GM19043 (cell line): ENCODE measurements around the gene NKX3-2.

Experiments
- ATAC-seq: cut with Tn5 transposase; IDR thresholded peaks from one replicate; pipeline ENCODE4 v1.9.1; 2021; ENCODE audit warnings: low read depth; ENCODE audit not compliant: unreplicated experiment

NKX3-2 gene

DNA sequence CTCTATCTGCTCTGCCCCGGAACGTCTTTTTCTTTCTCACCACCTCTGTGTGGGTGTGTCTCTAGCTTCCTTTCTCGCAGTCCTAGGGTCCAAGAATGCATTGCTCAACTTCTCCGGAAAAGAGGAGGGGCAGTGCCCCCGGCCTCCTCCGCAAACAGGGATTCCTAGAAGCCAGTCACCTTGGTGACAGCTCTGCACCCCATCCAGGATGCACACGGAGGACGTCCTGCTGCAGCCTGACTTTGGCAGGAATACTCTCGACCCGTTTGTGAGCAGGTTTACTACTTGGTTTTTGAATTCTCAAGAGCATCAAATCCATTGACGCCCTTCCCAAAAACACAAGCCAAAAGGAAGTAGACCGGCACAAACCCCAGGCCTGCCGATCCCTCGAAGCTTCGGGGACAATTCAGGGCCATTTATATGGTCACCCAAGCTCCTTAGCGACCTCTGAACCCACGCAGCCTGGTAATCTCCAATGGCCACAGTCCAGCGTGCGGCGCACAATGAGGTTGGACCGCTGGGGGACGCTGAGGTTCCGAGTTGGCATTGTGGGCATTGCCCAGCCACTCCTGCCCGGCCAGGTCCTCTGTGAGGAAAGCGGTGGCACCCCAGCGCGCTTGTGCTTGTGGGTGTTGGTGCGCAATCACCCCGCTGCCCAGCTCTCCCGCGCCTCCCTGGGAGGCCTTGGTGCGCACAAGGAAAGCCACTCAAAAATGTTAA is 9.8 kb downstream of the NKX3-2 start:
- ATAC-seq, result no peak

DNA sequence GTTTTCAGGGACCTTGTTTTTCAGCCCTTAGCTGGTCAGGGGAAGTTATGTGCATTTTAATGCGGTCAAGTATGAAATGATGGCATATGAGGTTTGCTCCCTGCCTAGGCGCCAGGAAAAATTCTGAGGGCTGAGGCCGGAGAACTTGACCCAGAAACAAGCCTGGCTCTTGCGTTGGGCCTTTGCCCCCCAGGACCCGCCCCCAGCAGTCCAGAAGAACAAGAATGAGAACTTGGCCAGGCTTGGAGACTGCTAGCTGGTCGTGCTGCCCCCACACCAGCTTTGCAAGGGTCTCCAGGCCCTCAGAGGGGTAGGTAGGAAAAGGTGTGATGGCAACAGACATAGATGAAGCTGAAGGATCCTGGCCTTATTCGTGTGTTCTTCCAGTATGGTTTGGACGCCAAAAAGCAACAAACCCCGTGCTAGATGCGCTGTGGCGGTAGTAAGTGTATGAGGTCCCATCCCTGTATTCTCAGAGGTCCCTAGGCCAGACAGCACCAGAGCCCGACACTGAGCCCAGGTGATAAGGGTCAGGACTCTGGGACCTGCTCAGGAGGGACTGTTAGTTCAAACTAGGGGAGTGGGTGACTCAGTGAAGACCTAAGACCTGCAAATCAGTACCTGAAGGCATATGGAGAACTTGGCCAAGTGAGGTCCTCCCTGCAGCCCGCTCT is 10.5 kb downstream of the NKX3-2 start:
- ATAC-seq, result no peak

DNA sequence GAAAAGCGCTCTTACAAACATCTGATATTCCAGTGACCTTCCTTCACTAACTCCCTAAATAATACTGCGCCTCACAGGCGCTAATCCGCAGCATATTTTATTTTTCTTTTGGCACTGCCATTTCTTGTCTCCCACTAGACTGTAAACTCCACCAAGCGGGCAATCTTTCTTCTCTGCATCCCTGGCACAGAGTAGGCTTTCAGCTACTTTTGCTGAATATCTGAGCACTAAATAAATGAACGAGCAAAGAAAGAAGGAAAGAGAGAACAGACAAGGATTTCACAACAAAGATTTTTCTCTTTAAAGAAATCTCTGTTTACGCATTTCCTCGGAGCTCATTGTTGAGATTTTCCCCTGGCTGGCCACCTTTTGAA is 12.7 kb downstream of the NKX3-2 start:
- ATAC-seq, result no peak

DNA sequence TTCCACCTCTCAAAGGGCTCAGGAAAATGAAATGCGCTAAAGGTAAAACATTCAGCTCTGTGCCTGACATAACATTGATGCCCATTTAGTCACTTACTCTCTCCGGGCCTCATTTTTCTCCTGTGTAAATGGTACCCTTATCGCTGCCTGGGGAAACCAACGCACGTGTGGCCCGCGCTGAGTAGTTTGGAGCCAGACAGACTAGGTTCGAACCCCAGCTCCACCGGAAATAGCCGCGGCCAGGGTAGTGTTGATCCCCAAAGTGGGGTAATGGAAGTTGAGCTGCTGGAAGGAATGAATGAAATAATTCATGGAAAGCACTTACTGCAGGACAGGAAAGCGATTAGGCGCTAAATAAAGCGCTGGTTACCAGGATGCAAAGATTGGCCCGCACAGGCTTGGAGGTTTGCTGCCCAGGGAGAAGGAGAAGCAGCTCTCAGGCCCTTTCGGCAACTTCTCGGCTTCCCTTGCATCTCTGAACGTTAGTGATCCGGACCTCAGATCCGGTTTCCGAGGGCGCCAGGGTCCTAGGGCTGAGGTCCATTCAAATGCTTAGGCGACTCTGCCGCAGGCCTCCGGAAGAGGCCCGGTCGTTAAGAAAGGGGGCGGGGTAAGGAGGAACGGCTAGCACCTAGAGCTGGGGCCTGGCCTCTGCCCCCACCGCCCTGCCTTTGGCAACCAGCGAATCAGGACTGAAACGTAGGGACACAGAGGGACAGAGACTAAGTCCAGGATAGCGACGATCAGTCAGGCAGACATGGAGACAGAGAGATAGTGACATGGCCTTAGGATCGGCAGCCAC is 13.3 kb downstream of the NKX3-2 start:
- no peak for ATAC-seq

DNA sequence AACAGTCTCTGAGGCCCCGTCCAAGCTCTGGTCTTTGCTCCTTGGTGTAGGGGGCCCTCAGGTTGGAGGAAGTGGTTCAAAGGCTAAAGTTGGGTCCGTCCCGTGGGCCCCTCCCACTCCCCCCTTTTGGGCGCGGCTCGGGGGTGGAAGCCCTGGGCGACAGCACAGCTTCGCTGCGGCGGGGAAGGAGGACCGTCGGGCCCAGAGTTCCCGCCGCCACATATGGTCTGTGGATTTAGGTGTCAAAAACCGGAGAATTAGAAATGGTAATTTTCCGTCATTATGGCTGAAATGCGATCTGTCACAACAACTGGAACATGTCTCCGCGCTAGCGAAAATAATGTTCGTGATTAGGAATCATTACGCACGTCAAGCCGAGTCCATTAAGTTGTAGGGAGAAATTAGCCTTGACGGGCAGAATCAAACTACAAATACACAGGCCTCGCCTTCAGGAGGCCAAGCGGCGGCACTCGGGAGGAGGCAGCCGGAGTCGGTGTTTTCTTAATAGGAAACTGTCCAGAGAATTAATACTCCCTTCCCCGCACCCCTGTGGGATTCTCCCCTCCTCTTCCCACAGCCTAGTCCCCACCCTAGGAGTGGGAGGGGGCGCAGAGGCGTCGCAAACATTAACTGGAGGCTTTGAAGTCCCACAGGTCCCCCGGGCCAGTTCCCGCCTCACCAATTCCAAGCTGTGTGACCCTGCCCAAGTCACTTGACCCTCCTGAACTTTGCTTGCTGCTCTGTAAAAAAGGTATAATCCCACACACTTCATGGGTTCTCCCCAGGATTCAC is 15.0 kb downstream of the NKX3-2 start:
- no peak for ATAC-seq

DNA sequence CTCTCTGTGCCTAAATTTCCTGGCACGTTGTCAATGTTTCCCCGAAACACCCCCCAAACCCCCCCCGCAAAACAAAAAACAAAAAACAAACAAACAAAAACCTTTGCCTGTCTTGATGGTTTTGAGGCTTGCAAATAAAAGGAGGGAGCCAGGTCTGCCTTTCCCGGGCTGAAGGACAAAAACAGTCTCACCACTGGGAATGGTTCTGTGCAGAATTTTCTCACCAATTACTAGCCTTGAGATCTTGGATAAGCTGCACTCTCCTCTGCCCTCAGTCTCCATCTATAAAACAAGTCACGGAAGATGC is 15.5 kb downstream of the NKX3-2 start:
- ATAC-seq, result no peak

DNA sequence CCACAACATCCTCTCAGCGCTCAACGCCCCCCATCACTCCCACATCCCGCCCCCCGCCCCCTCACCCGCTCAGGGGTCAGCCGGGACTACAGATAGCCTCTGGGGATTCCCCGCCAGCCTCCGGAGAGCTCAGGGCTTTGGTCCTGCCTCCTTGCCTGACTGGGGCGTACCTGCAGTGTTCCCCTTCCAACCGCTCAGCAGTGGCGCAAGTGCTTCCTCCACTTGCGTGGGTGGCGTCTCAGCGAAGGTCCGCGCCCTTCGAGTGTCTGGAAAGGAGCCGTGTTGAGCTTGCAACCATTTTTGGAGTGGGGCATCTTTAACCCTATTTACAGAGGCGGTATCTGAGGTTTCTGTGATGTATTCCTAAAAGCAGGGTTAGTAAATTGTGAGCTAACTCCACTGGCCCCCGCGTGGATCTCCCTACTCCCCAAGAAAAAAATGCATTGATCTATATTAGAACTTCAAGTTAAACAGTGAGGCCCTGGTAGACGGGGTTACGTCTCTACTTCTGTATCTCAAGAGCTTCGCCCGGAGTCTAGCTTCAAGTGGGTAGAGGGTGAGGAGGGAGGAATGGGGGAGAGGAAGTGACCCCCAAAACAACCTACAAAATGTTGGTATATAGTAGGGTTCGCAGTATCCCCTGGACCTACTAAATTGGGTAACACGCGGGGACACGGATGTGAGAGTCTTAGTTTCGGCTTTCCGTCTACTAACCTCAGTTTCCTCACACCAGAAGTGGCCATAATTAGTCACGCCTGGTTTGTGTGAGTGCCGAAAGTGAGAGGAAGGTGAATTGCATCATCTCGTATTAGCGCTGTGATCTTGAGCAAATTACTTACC is 16.1 kb downstream of the NKX3-2 start:
- ATAC-seq, result peak; percentile 59

DNA sequence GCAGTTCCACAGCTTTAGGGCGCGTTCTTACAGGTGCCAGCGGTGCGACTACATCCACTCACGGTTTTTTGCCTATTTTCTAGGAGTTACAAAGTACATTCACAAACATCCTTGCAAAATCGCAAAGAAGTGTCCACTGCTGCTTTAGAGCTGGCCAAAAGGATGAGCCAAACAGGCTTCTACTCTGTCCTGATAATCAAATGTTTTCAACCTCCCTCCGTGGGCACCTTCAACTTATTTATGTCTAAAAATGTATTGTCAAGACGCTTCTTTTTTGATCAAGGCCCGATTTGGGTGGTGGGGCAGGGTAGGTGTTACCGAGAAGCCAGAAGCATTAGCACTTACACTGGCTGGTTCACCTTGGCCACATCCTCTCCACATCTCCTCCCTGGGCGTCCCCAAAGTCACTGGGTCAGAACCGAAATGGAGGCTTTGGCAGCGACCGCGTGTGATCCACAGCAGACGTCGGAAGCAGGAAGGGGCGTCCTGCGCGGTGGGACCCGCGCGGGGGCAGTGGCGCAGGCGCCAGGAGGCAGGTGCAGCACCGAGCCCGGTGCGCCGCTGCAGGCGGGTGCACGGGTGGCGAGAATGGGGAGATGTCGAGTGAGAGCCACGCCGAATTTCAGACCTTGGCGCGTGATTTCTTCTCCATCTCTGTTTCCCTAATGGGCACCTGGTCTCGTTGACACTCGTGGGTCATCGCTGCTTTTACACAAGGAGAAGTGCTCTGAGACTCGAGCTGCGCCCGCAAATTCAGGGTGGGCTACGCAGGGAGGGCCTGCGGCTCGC is 16.9 kb downstream of the NKX3-2 start:
- ATAC-seq, result no peak

DNA sequence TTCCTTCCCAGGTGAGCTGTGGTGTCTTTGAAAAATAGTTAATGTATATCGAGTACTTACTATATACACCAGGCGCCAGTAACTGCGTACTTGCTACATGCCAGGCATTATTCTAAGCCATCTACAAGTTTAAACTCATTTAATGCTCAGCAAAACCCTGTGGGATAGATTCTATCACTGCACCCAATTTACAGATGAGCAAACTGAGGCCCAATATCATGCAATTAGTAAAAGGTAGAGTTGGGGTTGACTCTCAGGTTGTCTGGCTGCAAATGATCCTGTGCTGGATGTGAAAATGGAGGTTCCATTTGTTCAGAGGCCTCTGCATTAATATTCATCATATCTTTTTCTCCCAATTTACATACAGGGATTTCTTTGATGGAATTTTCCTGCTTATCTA is 17.6 kb downstream of the NKX3-2 start:
- ATAC-seq, result no peak

DNA sequence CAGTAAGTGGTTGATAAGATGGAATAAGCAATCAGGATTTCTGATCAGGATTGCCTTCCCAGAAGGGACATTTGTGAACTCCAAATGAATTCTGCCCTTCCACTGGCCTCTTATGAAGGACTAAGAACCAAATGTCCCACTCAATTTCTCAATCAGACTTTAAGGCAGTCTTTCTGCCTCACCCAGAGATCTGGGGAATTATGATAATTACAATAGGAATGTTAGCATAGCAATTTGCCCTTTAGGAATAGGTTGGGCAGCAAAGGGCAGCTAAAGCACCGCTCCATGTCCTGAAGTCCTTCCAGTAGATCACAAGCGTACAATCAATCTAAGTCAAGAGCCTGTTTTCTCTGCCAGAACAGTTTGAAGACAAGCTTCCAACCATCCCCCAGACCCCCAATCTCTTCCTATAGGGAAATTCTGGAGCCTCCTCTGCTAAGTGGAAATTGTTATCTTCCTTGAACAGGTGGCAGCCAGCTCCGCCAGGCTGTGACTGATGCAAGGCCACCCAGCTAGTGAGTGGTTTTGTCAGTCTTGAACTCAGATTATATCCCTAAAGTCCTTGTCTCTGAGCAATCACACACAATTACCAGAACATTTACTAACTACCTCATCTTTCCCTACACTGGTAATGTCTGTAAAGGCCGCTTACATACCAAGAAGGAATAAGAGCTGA is 18.6 kb downstream of the NKX3-2 start:
- no peak for ATAC-seq

DNA sequence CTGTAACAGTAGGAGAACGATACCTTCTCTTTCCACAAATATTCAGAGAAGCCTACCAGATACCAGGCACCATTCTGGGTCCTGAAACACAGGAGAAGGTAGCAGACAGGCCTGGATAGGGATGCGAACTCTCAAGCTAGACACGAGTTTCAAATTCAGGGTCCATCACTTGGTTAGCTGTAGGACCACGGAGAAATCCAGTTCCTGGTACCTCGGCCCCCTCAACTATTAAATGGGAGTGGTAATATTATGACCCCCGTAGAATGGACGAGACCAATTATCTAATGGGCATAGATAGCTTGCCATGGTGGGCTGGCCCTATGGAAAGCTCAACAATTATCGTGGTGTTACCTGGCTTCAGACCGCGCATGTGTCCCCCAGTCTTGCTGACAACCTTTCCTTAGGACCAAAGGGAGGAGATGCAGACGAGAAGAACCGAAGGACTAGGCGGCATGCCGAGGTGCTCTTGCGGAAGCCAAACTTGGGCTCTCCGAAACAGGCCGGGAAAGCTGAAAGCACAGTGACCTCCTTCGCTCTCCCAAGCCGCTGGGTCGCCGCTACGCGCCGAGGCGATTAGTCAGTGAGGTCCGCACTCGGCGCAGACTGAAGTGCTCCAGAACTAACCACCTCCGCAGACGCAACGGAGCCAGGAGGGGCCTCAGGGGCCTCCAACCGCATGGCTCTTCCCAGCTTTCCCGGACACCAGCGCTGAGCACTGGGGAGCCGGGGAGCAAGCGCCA is 19.6 kb downstream of the NKX3-2 start:
- no peak for ATAC-seq

DNA sequence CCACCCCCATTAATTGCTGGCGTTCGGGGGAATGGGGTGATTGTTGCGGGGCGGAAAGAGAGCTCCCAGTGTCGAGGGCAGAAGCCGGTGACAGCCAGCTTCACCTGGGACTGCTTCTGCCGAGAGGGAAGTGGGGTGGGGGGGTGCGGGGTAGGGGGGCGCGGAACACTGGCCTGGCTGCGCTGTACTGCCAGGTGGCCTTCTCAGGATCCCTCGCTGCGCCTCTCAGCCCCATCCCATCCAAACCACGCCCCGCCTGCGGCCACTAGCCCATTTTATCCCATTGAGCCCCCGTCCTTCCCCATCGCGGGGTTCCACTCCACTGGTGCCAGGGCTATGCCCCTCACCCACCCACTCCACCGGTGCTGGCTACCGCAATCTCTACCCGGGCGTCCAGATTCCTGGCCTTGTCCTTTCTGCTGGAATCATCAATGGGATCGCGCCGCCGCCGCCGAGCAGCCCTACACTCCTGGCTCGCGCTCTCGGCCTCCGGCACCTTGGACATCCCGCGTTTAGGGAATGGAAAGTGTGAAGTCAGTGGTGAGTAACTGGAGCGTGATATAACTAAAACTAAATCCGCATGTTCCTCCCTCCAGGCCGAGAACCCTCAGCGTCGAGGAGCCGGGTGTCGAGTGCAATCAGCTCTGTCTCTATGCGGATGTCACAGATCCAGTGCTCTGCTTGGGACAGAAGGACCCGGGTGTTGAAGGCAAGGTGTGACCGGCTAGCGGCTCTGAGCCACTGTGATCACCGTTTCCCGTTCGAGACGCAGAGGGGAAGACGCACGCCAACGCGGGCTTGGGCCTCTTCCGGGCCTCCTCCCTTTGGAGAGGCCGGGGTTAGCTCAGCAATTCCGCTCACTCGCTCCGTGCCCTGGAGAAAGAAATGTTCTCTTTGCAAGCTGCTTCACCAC is 20.5 kb downstream of the NKX3-2 start:
- ATAC-seq, result no peak

DNA sequence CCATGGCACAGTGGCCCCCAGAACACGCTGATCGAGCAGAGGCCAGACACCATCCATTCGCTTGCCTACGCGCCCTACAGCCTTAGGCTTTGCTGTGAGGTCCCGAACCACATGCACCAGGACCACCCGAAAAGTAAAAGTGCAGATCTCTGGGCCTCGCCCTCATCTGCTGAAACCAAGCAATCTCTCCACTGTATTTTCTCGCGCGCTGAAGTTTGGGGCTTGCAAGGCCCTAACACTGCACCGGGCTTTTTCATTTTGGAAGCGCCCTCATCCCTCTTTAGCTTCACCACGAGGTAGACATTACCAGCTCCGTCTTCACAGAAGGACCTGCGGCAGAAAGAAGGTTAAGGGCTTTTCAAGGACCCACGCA is 21.2 kb downstream of the NKX3-2 start:
- no peak for ATAC-seq

DNA sequence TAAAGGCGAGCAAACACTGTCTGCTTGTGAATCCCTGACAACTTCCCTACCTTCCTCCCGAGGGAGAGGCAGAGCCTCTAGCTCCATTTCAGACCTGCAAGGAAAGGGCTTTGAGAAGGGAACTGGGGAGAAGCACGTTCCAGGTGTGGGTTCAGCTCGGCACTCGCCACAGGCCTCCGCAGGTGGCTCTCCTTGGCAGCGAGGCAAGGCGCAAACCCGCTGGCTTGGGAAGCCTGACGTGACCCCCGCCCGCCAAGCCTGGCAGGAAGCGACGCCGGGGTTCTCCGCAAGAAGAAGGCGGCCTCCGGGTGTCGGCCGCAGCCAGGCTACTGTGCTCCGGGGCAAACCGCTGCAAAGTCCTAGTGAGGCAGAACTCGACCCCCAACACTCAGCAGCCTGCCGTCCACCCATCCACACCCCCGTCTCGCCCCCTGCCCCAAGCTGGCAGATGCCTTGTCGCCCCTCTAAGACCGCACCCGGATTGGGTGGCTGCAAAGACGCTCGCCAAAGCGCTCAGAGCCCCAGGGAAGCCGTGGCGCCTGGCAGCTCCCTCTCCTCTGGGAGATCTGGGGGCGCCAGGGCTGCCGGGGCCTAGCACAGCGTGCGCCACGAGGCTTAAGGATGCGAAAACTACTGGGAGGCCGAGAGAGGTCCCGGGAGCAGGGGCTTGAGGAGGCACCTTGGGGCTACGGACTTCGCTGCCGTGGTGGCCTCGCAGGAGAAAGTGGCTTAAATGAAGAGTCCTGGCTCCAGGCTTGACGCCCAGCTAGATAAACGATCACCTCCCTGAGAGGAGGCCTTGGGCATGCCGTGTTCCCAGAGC is 21.8 kb downstream of the NKX3-2 start:
- ATAC-seq, result no peak

DNA sequence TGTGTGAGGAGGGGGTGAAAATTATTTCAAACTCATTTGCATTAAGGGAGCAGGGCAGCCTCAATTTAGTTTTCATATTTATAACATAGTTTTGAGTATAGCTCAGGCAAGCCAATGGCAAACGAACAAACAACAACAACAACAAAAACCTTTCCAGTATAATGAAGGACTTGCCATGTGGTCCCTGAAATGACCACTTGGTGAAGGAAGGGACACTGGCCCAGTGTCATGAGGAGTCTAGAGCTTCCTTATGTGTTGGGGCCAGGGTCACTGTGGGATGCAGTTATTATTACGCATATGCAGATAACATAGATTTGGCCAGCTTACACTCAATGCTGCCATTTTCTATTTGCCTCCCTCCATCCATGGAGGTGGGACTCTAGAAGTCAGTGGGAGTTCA is 23.3 kb downstream of the NKX3-2 start:
- no peak for ATAC-seq

DNA sequence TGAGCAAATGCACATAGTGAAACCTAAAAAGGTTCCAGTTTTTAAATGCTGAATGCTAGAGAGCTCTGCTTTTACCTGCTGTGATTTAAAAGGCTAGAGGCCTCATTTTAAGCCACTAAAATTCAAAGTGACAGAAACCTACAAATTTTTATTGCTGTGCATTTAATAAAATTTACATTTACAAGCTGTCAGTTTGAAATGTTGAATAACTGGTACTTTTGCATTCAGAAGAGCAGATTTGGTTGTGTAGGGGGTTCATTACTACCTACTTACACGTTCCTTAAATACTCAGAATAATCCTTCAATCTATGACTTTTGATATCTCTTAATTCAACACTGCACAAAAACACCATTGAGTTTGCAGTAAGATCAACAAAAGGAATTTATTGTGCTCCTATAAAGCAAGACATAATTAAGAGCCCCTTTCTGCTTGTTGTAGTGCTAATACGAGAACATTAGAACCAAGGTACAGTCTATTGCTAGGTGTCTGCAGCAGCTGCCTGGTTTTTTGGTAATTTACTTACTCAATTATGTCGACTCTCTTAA is 27.9 kb downstream of the NKX3-2 start:
- no peak for ATAC-seq
